OCI-LY1 (cell line): ENCODE measurements around the gene SIVA1.

ENCODE experiments used
- EZH2 ChIP-seq: fragments of 200-600 bp; sonication (generic), shearing (Covaris generic); IDR thresholded peaks from 2 replicates; pipeline ENCODE4 v1.8.0; 2017; ENCODE audit warnings: borderline replicate concordance, mixed run types, mild to moderate bottlenecking, antibody characterized with exemption, low read length, moderate library complexity, mixed read lengths
- TF ChIP-seq, protein P1 (sequence below): fragments of 200-600 bp; sonication (generic), shearing (Covaris generic); IDR thresholded peaks from 2 replicates; pipeline ENCODE4 v1.5.1; 2017; ENCODE audit warnings: mild to moderate bottlenecking, antibody characterized with exemption, low read length, moderate library complexity, mixed read lengths

DNA sequence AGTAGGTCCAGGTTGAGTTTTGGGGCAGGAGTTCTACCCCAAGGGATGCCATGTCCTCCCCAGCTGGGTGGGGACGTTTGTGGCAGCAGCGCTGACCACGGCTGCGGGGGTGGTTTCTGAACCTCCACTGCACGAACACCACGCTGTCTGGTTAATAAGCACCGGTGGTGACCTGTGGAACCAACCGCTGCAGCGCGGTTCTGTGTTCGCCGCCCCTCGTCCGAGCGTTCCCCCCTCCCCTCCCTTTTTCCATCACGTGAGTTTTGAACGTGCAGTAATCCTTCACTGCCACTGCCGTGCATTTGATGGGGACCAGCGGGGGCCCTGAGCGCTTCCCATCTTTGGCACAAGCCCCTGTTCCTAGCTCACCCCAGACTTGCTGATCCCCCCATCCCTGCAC is 35.3 kb upstream of the SIVA1 start:
- TF ChIP-seq, protein P1, sequence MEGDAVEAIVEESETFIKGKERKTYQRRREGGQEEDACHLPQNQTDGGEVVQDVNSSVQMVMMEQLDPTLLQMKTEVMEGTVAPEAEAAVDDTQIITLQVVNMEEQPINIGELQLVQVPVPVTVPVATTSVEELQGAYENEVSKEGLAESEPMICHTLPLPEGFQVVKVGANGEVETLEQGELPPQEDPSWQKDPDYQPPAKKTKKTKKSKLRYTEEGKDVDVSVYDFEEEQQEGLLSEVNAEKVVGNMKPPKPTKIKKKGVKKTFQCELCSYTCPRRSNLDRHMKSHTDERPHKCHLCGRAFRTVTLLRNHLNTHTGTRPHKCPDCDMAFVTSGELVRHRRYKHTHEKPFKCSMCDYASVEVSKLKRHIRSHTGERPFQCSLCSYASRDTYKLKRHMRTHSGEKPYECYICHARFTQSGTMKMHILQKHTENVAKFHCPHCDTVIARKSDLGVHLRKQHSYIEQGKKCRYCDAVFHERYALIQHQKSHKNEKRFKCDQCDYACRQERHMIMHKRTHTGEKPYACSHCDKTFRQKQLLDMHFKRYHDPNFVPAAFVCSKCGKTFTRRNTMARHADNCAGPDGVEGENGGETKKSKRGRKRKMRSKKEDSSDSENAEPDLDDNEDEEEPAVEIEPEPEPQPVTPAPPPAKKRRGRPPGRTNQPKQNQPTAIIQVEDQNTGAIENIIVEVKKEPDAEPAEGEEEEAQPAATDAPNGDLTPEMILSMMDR, result no peak
- no peak for TF ChIP-seq EZH2
